ENCODE data around the gene RPL28.

DNA sequence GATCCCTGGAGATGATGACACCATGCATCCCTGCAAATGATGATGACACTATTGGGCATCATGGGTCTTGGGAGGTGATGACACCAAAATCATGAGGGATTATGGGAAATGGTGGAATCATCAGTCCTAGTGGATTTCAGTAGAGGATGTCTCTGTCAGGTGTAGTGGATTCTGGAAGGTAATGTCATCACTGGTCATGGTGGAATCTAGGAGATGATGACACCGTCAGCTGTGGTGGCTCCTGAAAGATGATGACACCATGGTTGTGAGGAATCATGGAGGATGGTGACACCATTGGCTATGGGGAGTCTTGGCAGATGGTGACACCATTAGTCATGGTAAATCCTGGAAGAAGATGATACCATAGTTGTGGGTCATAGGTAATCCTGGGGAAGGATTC, 45.5 kb downstream of the RPL28 start:
- TF ChIP-seq, protein P1, sequence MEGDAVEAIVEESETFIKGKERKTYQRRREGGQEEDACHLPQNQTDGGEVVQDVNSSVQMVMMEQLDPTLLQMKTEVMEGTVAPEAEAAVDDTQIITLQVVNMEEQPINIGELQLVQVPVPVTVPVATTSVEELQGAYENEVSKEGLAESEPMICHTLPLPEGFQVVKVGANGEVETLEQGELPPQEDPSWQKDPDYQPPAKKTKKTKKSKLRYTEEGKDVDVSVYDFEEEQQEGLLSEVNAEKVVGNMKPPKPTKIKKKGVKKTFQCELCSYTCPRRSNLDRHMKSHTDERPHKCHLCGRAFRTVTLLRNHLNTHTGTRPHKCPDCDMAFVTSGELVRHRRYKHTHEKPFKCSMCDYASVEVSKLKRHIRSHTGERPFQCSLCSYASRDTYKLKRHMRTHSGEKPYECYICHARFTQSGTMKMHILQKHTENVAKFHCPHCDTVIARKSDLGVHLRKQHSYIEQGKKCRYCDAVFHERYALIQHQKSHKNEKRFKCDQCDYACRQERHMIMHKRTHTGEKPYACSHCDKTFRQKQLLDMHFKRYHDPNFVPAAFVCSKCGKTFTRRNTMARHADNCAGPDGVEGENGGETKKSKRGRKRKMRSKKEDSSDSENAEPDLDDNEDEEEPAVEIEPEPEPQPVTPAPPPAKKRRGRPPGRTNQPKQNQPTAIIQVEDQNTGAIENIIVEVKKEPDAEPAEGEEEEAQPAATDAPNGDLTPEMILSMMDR (IDR thresholded peaks at IDR 0.05) = no peak
- no peak for TF ChIP-seq EZH2phosphoT487 (IDR thresholded peaks at IDR 0.05)
